HG03432 (cell line): ENCODE data around the gene RBBP9.
A peak's percentile ranks its signal among the peaks of the same experiment; 100 is the strongest.
"Not testable (repeated sequence)": the region's sequence is repeated elsewhere in the genome, so short reads cannot be mapped to it uniquely, and the experiment has no call there.

Experiments used
- ATAC-seq: cut with Tn5 transposase; IDR thresholded peaks from one replicate; pipeline ENCODE4 v1.9.1; 2021; ENCODE audit warnings: mild to moderate bottlenecking, moderate library complexity; ENCODE audit not compliant: unreplicated experiment

RBBP9 gene

GRCh38 chr20:18496740-18497592, at the start of gene RBBP9:
Gene RBBP9, minus strand, starts transcription at chr20:18497225. Its CDS starts 58 bp downstream, at chr20:18497167.
- ATAC-seq = peak; percentile 98

- ATAC-seq = no peak
Measured at GRCh38 chr20:18545566-18545965, 48.5 kb upstream of the RBBP9 start.

GRCh38 chr20:18543932-18544331, 46.9 kb upstream of the RBBP9 start:
- no peak for ATAC-seq

- ATAC-seq = no peak
Measured at GRCh38 chr20:18543216-18543615, 46.2 kb upstream of the RBBP9 start.

DNA sequence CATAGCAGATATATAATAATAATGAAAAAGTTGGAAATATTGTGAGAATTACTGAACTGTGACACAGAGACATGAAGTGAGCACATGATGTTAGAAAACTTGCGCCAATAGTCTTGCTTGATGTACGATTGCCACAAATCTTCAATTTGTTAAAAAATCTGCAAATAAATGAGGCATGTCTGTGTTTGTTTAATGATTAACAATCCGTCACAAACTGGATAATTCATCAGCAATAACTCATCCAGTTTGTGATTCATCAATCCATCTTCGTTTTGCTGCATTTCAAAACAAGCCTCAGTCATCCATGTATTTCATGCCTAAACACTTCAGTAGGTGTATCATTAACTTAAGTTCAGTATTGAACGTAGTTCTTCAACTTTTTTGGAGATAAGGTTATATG, 44.7 kb upstream of the RBBP9 start:
- no peak for ATAC-seq

GRCh38 chr20:18537651-18538050, 40.6 kb upstream of the RBBP9 start:
- no peak for ATAC-seq

- no peak for ATAC-seq
Measured at GRCh38 chr20:18533978-18534644, 37.1 kb upstream of the RBBP9 start.

DNA sequence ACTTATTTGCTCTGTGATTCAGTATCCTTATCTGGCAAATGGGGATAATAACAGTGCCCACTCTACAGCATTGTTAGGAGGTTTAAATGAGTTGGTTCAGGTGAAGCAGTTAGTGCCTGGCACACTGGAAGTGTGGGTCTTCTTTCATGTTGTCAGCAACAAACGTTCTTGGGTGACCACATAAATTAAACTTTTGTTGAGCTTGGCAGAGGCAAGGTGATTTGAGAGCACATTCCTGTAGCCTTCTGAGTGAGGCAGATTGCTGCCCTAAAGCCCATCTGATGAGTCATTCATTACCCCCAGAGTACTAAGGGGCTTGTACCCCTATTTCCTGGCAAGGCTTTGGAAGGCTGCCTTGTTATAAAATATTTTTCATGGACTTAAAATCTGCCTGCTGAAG, 36.5 kb upstream of the RBBP9 start:
- no peak for ATAC-seq

- no peak for ATAC-seq
Measured at GRCh38 chr20:18532626-18533025, 35.6 kb upstream of the RBBP9 start.

- ATAC-seq = no peak
Measured at GRCh38 chr20:18529041-18529440, 32.0 kb upstream of the RBBP9 start.

DNA sequence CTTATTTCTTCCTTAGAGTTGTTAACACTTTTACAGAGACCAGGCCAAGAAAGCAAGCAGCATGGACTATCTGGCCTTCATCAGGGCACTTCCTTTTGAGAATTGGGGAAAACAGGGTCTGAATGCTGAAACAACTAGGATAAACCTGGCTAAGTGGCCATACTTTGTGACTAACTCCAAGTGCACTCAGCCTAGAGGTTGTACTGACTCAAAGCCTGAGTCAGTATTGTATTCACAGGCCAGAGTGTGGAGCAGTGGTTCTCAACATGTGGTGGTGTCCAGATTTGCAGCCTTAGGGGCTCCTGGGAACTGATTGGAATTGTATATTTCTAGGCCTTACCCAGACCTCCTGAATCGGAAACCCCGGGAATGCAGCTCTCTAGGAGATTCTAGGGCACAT, 30.8 kb upstream of the RBBP9 start:
- ATAC-seq = no peak

GRCh38 chr20:18527339-18527738, 30.3 kb upstream of the RBBP9 start:
- no peak for ATAC-seq

DNA sequence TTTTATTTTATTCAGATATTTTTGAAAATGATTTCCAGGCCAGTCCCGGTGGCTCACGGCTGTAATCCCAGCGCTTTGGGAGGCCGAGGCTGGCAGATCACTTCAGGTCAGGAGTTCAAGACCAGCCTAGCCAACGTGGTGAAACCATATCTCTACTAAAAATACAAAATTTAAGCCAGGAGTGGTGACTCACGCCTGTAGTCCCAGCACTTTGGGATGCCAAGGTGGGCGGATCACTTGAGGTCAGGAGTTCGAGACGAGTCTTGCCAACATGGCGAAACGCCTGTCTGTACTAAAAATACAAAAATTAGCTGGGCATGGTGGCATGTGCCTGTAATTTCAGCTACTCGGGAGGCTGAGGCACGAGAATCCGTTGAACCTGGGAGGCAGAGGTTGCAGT, 29.7 kb upstream of the RBBP9 start:
- ATAC-seq = not testable (repeated sequence)

- ATAC-seq = no peak
Measured at GRCh38 chr20:18524646-18525045, 27.6 kb upstream of the RBBP9 start.

DNA sequence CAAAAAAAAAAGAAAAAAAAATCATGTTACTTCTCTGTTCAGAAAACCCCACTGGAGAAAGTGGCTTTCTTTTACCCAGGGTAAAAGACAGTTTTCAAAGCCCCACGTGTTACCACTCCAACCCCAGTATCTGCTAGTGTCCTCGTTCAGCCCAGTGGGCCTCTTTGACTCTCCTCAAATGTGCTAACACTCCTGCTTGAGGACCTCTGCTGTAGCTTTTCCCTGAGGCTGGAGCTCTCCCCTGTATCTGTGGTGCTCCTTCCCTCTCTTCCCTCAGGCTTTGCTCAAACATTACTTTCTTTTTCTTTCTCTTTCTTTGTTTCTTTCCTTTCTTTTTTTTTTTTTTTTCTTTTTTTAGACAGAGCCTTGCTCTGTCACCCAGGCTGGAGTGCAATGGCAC, 26.0 kb upstream of the RBBP9 start:
- no peak for ATAC-seq

DNA sequence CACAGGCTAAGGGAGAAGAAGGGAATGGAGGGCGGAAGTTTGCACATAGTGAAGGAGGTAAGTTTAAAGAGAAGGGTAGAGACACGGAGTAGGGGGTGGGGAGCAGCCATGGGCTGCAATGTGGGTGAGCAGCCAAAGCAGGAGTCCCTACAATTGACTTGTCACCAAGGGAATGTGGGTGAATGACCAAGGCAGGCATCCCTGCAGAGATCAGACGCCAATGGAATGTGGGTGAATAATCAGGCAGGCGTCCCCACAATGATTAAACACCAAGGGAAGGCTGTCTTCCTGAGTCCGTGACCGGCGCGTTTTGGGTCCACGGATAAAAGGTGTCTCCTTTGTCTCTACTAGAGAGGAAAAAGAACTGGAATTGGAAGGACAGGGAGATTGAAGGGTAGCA, 25.0 kb upstream of the RBBP9 start:
- ATAC-seq = not testable (repeated sequence)

DNA sequence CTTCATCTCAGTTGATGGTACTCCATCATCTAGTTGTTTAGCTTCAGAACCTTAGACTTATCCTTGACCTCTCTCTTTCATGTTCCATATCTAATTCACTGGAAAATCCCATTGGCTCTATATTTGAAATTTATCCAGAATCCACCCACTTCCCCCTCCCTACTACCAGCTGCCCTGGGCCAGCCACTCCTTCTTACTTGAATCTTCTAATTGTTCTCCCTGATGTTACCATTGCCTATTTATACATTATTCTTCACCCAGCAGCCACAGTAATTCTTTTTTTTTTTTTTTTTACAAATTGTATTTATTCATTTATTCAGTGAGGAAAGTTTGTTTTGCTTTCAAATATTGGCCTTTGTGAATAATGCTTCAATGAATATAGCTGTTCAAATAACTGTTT, 18.9 kb upstream of the RBBP9 start:
- no peak for ATAC-seq

DNA sequence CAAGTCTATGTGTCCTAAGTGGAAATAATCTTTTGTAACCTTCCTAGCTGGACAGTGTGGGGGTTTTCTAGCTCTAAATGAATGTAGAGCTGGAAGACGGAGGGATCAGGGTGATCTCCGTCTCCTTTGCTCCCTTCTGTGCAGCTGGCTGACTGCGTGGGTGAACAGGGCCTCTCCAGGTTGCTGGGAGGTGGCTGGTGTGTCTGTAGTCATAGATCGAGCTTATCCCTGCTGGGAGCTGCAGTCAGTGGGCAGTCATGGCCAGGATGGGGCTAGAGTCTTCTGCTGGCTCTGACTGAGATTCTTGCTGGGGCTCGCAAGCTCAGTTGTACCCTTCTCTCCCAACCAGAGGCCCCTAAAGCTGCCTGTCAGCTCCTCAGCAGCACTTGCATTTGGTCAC, 17.1 kb upstream of the RBBP9 start:
- ATAC-seq = no peak

DNA sequence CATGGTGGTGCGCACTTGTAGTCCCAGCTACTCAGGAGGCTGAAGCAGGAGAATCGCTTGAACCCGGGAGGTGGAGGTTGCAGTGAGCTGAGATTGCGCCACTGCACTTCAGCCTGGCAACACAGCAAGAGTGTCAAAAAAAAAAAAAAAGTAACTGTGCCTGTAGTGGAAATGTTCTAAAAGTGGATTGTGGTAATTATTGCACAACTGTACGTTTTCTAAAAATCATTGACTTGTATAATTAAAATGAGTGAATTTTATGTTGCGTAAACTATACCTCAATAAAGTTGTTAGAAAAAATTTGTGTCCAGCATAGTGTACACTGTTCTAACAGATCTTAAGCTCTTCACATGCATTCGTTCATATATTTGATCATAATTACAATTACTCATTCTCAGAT, 16.2 kb upstream of the RBBP9 start:
- no peak for ATAC-seq

DNA sequence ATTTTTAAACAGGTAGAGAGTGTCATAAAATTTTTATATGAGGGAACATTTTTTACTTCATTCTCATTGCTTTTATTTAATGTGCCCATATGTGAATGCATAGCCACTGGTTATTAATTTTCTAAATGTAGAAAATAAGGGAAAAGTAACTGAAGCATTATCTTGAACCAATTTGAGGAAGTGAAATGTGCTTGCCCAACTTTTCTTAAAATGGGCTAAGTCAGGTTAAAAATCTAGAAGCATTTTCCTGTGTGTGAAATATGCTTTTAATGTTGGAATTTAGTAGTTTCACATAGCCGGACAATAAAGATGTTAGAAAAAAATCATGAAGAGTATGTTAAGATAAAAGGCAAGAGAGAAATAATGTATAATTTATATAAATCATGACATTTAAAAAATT, 14.5 kb upstream of the RBBP9 start:
- ATAC-seq = no peak

GRCh38 chr20:18507218-18508191, 10.5 kb upstream of the RBBP9 start, which contains the start of gene SEC23B:
Gene SEC23B, plus strand, starts transcription at chr20:18507940. Its CDS starts 2,896 bp downstream, at chr20:18510836.
- peak; percentile 94 for ATAC-seq
